Activated B cell treated with CpG ODN at 0.5 μM for 24 hours (primary cell): ENCODE measurements around the gene PRICKLE4. TPM values are rescaled to one million over a fixed set of nuclear protein-coding genes. Genes with fewer than 3 reads are reported as not detected.
A peak's percentile ranks its signal among the peaks of the same experiment; 100 is the strongest.

Experiments
- ATAC-seq: fragments of 200-7000 bp; cut with Tn5 transposase; one replicate; pipeline ENCODE4 v1.10.0; 2021; ENCODE audit warnings: low read depth, mild to moderate bottlenecking, moderate library complexity
- CTCF ChIA-PET: fragments of 350-600 bp; sonication (Branson Sonifier 250); formaldehyde crosslinking; loops from one replicate; lab custom pipeline; 2021; ENCODE audit warnings: antibody characterized with exemption; lab: Charles Lee
- POLR2A ChIA-PET: fragments of 350-600 bp; sonication (Branson Sonifier 250); formaldehyde crosslinking; loops from one replicate; lab custom pipeline; 2021; ENCODE audit warnings: antibody characterized with exemption; lab: Charles Lee
- DNase-seq: peaks from one replicate; pipeline ENCODE4 v3.0.0; 2022
- H3K27ac Mint-ChIP-seq: one replicate; pipeline ENCODE4 v1.8.0; 2020; ENCODE audit warnings: mixed read lengths
- H3K27me3 Mint-ChIP-seq: one replicate; pipeline ENCODE4 v1.8.0; 2021; ENCODE audit warnings: mixed read lengths
- H3K36me3 Mint-ChIP-seq: one replicate; pipeline ENCODE4 v1.8.0; 2021; ENCODE audit warnings: low read depth, mixed read lengths
- H3K4me1 Mint-ChIP-seq: one replicate; pipeline ENCODE4 v1.8.0; 2021; ENCODE audit warnings: mixed read lengths
- H3K4me3 Mint-ChIP-seq: one replicate; pipeline ENCODE4 v1.8.0; 2020; ENCODE audit warnings: mild to moderate bottlenecking, mixed read lengths
- H3K9me3 Mint-ChIP-seq: one replicate; pipeline ENCODE4 v1.8.0; 2020; ENCODE audit warnings: mixed read lengths
- intact Hi-C: fragments of 100-400 bp; cut with micrococcal nuclease; formaldehyde crosslinking; loops from one replicate; pipeline ENCODE4 v1.15.1; 2024
- total RNA-seq: library from RNA; stranded (reverse); gene quantifications from 2 replicates; pipeline ENCODE4 v1.2.3, GENCODE V29; 2022
- TF ChIP-seq, protein P1 (sequence below): fragments of 200-600 bp; IDR thresholded peaks from one replicate; pipeline ENCODE4 v1.8.0; 2022; ENCODE audit warnings: antibody characterized with exemption, mild to moderate bottlenecking

Gene PRICKLE4
- total RNA-seq, 1 donor from 2014 or later = 0.75 TPM

DNA sequence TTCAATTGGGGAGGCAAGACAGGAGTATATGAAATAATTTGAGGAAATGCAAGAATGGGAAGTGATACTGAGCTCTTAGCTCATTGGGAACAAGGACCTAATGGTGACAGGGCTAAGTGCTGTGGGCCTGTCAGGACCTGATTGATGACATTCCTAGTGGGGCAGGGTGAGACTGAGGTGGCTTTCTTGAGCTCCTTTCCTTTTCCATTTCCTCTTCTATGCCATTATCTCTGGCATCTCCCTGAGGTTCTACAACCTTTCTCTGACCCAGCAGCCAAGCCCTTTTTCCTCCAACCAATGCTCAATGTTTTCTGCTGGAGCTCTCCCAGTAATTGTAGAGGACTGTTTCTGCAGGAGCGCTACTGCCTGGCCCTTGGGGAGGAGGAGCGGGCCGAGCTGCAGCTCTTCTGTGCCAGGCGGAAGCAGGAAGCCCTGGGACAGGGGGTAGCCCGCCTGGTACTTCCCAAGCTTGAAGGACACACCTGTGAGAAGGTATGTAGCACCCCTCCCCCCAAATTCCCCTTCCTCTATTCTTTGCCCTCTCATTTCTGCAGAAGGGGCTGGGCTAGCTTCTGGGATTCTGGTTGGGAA lies 4.1 kb downstream of the PRICKLE4 start:
- H3K4me3 Mint-ChIP-seq = peak overlapping the region; percentile 30

DNA sequence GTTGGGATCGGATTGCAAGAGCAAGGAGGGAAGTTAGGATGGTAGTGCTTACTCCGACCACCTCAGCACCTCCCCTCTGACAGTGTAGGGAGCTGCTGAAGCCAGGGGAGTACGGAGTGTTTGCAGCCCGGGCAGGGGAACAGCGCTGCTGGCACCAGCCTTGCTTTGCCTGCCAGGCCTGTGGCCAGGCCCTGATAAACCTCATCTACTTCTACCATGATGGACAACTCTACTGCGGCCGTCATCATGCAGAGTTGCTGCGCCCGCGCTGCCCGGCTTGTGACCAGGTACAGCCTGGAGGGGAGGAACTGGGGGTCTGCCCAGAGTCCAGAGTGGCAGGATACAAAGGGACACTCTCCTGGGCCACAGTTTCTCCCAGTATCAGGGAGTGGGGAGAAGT lies 4.7 kb downstream of the PRICKLE4 start:
- TF ChIP-seq, protein P1, sequence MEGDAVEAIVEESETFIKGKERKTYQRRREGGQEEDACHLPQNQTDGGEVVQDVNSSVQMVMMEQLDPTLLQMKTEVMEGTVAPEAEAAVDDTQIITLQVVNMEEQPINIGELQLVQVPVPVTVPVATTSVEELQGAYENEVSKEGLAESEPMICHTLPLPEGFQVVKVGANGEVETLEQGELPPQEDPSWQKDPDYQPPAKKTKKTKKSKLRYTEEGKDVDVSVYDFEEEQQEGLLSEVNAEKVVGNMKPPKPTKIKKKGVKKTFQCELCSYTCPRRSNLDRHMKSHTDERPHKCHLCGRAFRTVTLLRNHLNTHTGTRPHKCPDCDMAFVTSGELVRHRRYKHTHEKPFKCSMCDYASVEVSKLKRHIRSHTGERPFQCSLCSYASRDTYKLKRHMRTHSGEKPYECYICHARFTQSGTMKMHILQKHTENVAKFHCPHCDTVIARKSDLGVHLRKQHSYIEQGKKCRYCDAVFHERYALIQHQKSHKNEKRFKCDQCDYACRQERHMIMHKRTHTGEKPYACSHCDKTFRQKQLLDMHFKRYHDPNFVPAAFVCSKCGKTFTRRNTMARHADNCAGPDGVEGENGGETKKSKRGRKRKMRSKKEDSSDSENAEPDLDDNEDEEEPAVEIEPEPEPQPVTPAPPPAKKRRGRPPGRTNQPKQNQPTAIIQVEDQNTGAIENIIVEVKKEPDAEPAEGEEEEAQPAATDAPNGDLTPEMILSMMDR = no peak
- no peak for DNase-seq
- CTCF ChIA-PET = interaction anchor here (1.1 to 6.7 kb wide), 3 partner anchors 260 to 429 kb away, joined by 4 to 51 read pairs (median 4); no protein-coding TSS in a partner anchor
- Mint-ChIP-seq H3K9me3 (no peaks in the 10 kb centered on the region), H3K36me3 (peaks cover 23% of the 10 kb centered on the region), H3K27me3 (no peaks in the 10 kb centered on the region), H3K27ac (no peak overlapping the region), H3K4me3 (no peak overlapping the region), H3K4me1 (peaks cover 33% of the 10 kb centered on the region)
- no peak for ATAC-seq
- POLR2A ChIA-PET = interaction anchor here (1.5 to 5.1 kb wide), 4 partner anchors 51 to 262 kb away, joined by 5 to 91 read pairs (median 23); partner anchors contain the start of genes TAF8 and TFEB
- intact Hi-C loops = loop anchor here (5.0 to 10.0 kb wide), 3 partner anchors 238 to 1110 kb away; partner anchors contain the start of genes FOXP4, NFYA and OARD1

More for the DNA sequence above, 4.1 kb downstream of the PRICKLE4 start:
- Mint-ChIP-seq H3K9me3 (no peaks in the 10 kb centered on the region), H3K27ac (no peak overlapping the region), H3K36me3 (peaks cover 20% of the 10 kb centered on the region), H3K27me3 (no peaks in the 10 kb centered on the region), H3K4me1 (peaks cover 35% of the 10 kb centered on the region)
- TF ChIP-seq, protein P1 = no peak
- no peak for DNase-seq
- intact Hi-C loops = loop anchor here (5.0 to 10.0 kb wide), 4 partner anchors 237 to 1110 kb away; partner anchors contain the start of genes FOXP4, NFYA and OARD1
- POLR2A ChIA-PET = interaction anchor here (3.6 to 5.1 kb wide), 2 partner anchors 51 to 262 kb away, joined by 39 to 91 read pairs; partner anchors contain the start of genes TAF8 and TFEB
- CTCF ChIA-PET = interaction anchor here (1.5 to 6.7 kb wide), 2 partner anchors 260 to 430 kb away, joined by 4 to 51 read pairs; no protein-coding TSS in a partner anchor
- ATAC-seq = no peak

GRCh38 chr6:41785689-41786450 lies 5.3 kb downstream of the PRICKLE4 start:
- intact Hi-C loops = loop anchor here (2.0 to 10.0 kb wide), 6 partner anchors 183 to 1109 kb away; partner anchors contain the start of genes FOXP4, MRPS10, NFYA and OARD1
- Mint-ChIP-seq H3K4me3 (peak overlapping the region; percentile 97), H3K9me3 (no peaks in the 10 kb centered on the region), H3K27ac (peak overlapping the region; percentile 35), H3K27me3 (no peaks in the 10 kb centered on the region), H3K4me1 (peaks cover 33% of the 10 kb centered on the region), H3K36me3 (peaks cover 25% of the 10 kb centered on the region)
- no peak for DNase-seq
- TF ChIP-seq, protein P1 = no peak
- no peak for ATAC-seq
- CTCF ChIA-PET = interaction anchor here (1.0 to 6.7 kb wide), 15 partner anchors 8 to 429 kb away, joined by 3 to 51 read pairs (median 7); partner anchors contain the start of genes BYSL, MED20 and TAF8
- POLR2A ChIA-PET = interaction anchor here (0.8 to 5.1 kb wide), 10 partner anchors 52 to 432 kb away, joined by 3 to 91 read pairs (median 7); partner anchors contain the start of genes BYSL, MED20, TAF8 and TFEB

DNA sequence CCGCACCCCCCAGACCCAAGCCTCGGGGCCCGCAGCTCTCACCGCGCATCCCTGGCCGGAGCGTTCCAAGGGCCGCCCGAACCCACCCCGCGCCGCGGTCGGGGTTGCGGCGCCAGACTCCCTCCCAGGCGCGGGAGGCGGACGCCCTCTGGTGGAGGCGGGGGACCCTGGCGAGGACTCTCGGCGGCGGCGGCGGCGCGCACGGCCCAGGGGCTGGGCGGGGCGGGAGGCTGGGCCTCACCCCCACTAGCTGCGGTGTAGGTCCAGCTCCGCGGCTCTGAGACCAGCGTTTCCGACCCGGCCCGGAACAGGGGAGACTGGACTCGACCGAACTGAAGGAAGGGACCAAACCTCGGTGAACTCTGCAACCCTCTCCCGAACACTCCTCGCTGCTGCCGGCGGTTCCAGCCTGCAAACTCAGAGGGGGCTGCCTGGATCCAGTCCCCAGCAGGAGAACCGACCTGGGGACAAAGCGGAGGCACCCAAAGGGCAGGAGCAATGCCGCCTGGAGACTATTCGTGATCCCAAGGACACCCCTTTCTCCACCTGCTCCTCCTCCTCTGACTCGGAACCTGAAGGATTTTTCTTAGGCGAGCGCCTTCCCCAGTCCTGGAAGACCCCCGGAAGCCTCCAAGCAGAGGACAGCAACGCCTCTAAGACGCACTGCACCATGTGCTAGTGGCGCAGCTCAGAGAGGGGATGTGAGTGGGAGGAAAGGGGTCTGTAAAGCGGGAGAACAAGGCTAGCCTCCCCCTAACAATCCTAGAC lies 6.1 kb downstream of the PRICKLE4 start:
- TF ChIP-seq, protein P1 = no peak
- peak overlapping the region; percentile 97 for H3K27ac Mint-ChIP-seq
- no peaks in the 10 kb centered on the region for H3K9me3 Mint-ChIP-seq
- DNase-seq (peak; percentile 91), ATAC-seq (peak; percentile 71)
- peaks cover 30% of the 10 kb centered on the region for H3K36me3 Mint-ChIP-seq
- CTCF ChIA-PET = interaction anchor here (0.9 to 6.7 kb wide), 24 partner anchors 9 to 428 kb away, joined by 3 to 51 read pairs (median 6); partner anchors contain the start of genes BYSL, CCND3, MED20 and TAF8
- peaks cover 28% of the 10 kb centered on the region for H3K4me1 Mint-ChIP-seq
- H3K4me3 Mint-ChIP-seq = peak overlapping the region; percentile 97
- POLR2A ChIA-PET = interaction anchor here (0.6 to 5.1 kb wide), 29 partner anchors 8 to 995 kb away, joined by 3 to 91 read pairs (median 4); partner anchors contain the start of genes BICRAL, BYSL, CCND3 and MED20
- intact Hi-C loops = loop anchor here (1.0 to 10.0 kb wide), 16 partner anchors 7 to 1108 kb away; partner anchors contain the start of genes BYSL, FOXP4, FRS3 and MED20
- H3K27me3 Mint-ChIP-seq = no peaks in the 10 kb centered on the region
